Natural killer cell (primary cell): ENCODE measurements around the gene PLIN4. TPM values are rescaled to one million over a fixed set of nuclear protein-coding genes. Genes with fewer than 3 reads are reported as not detected.

Experiments used
- ATAC-seq, 3 donors: fragments of 150-1000 bp in 2 of 3; fragments of 200-7000 bp in 1 of 3; cut with Tn5 transposase; 1 replicate in 1 of 3; 2 replicates in 2 of 3; pipeline ENCODE4 v1.10.0; 2021; ENCODE audit warnings: mild to moderate bottlenecking in 2 of 3, moderate library complexity in 2 of 3
- DNase-seq, 2 donors: peaks; one replicate each; pipeline versions ENCODE4 v3.0.0 to v3.0.0-alpha.2; 2013 to 2021; ENCODE audit warnings: mixed read lengths in 1 of 2
- H3K27ac ChIP-seq: one replicate; pipeline ENCODE4 v1.5.1; 2013; ENCODE audit warnings: mild to moderate bottlenecking, low read length
- H3K27me3 ChIP-seq: one replicate; pipeline ENCODE4 v1.6.1; 2013; ENCODE audit warnings: low read length; ENCODE audit not compliant: control insufficient read depth, insufficient read depth
- H3K36me3 ChIP-seq: one replicate; pipeline ENCODE4 v1.6.1; 2013; ENCODE audit warnings: low read length; ENCODE audit not compliant: control insufficient read depth, insufficient read depth
- H3K4me1 ChIP-seq: one replicate; pipeline ENCODE4 v1.6.1; 2013; ENCODE audit warnings: low read length; ENCODE audit not compliant: control insufficient read depth, insufficient read depth
- H3K4me3 ChIP-seq: one replicate; pipeline ENCODE4 v1.5.1; 2013; ENCODE audit warnings: low read length
- H3K9me3 ChIP-seq: one replicate; pipeline ENCODE4 v1.6.1; 2013; ENCODE audit warnings: low read length; ENCODE audit not compliant: control insufficient read depth, insufficient read depth
- H3K27ac Mint-ChIP-seq, 2 donors: one replicate each; pipeline ENCODE4 v1.8.0; 2022; ENCODE audit warnings: mild to moderate bottlenecking in 2 of 2, mixed read lengths in 2 of 2, moderate library complexity in 1 of 2
- H3K27me3 Mint-ChIP-seq, 2 donors: one replicate each; pipeline ENCODE4 v1.8.0; 2022; ENCODE audit warnings: low read depth in 2 of 2, mixed read lengths in 2 of 2
- H3K36me3 Mint-ChIP-seq: one replicate; pipeline ENCODE4 v1.8.0; 2022; ENCODE audit warnings: mixed read lengths
- H3K4me1 Mint-ChIP-seq, 2 donors: one replicate each; pipeline ENCODE4 v1.8.0; 2022; ENCODE audit warnings: mixed read lengths in 2 of 2
- H3K4me3 Mint-ChIP-seq: one replicate; pipeline ENCODE4 v1.8.0; 2022; ENCODE audit warnings: mild to moderate bottlenecking, moderate library complexity, mixed read lengths
- H3K9me3 Mint-ChIP-seq, 2 donors: one replicate each; pipeline ENCODE4 v1.8.0; 2022; ENCODE audit warnings: mixed read lengths in 2 of 2
- CTCF ChIP-seq: fragments of 200-600 bp; IDR thresholded peaks from one replicate; pipeline ENCODE4 v1.8.0; 2022; ENCODE audit warnings: antibody characterized with exemption
- WGBS: methylation state at CpG from one replicate; pipeline ENCODE4 v1.1.7; 2013; ENCODE audit warnings: missing lambda C conversion rate; ENCODE audit not compliant: insufficient coverage; 5-methylcytosine and 5-hydroxymethylcytosine counted together
- intact Hi-C: fragments of 100-400 bp; cut with micrococcal nuclease; formaldehyde crosslinking; loops from one replicate; pipeline ENCODE4 v1.14.2; 2022
- total RNA-seq, 4 donors: library from RNA; stranded (reverse); fragments of 120-200 nt in 1 of 4; gene quantifications; one replicate each; pipeline versions ENCODE4 v1.2.3 to v1.2.4, GENCODE V29; 2013 to 2022

PLIN4 gene
- total RNA-seq, 3 donors from 2014 or later (not counting 1 experiment from before 2014, with no cell fraction given), result 0.33 TPM; not detected in 2

- WGBS, result 90% methylated on average over 17 of the region's 17 CpGs
- H3K9me3 Mint-ChIP-seq, result no peaks in the 10 kb centered on the region
- no peak for TF ChIP-seq CTCF
- H3K27ac ChIP-seq, result no peak overlapping the region
- H3K4me1 Mint-ChIP-seq, result no peaks in the 10 kb centered on the region
- H3K27me3 Mint-ChIP-seq, result no peaks in the 10 kb centered on the region
- H3K4me3 Mint-ChIP-seq, result no peak overlapping the region
- no peaks in the 10 kb centered on the region for H3K9me3 ChIP-seq
- no peaks in the 10 kb centered on the region for H3K36me3 ChIP-seq
- no peak for ATAC-seq
- no peak overlapping the region for H3K4me3 ChIP-seq
- intact Hi-C loops, result no loop called here
- no peaks in the 10 kb centered on the region for H3K27me3 ChIP-seq
- no peak for DNase-seq
- H3K4me1 ChIP-seq, result no peaks in the 10 kb centered on the region
- no peak overlapping the region for H3K27ac Mint-ChIP-seq
- H3K36me3 Mint-ChIP-seq, result no peaks in the 10 kb centered on the region
Observed at GRCh38 chr19:4512070-4512469, 6.2 kb downstream of the PLIN4 start.

GRCh38 chr19:4511300-4512054 lies 6.8 kb downstream of the PLIN4 start:
- no peaks in the 10 kb centered on the region for H3K27me3 Mint-ChIP-seq
- Histone ChIP-seq H3K4me1 (no peaks in the 10 kb centered on the region), H3K36me3 (no peaks in the 10 kb centered on the region), H3K4me3 (no peak overlapping the region), H3K27me3 (no peaks in the 10 kb centered on the region), H3K9me3 (no peaks in the 10 kb centered on the region), H3K27ac (no peak overlapping the region)
- no peak overlapping the region for H3K27ac Mint-ChIP-seq
- no peak overlapping the region for H3K4me3 Mint-ChIP-seq
- no peak for ATAC-seq
- 85% methylated on average over 27 of the region's 27 CpGs for WGBS
- intact Hi-C loops, result no loop called here
- TF ChIP-seq CTCF, result no peak
- H3K9me3 Mint-ChIP-seq, result no peaks in the 10 kb centered on the region
- no peaks in the 10 kb centered on the region for H3K36me3 Mint-ChIP-seq
- DNase-seq, result no peak
- peaks cover 2 to 3% of the 10 kb centered on the region in 2 donors for H3K4me1 Mint-ChIP-seq

GRCh38 chr19:4510435-4511255 lies 7.6 kb downstream of the PLIN4 start:
- Mint-ChIP-seq H3K27ac (no peak overlapping the region), H3K9me3 (no peaks in the 10 kb centered on the region), H3K36me3 (no peaks in the 10 kb centered on the region), H3K4me1 (peaks cover 6 to 10% of the 10 kb centered on the region in 2 donors), H3K4me3 (no peak overlapping the region), H3K27me3 (no peaks in the 10 kb centered on the region)
- Histone ChIP-seq H3K36me3 (no peaks in the 10 kb centered on the region), H3K9me3 (no peaks in the 10 kb centered on the region), H3K4me3 (no peak overlapping the region), H3K27ac (no peak overlapping the region), H3K4me1 (no peaks in the 10 kb centered on the region), H3K27me3 (no peaks in the 10 kb centered on the region)
- 84% methylated on average over 37 of the region's 37 CpGs for WGBS
- no peak for DNase-seq
- TF ChIP-seq CTCF, result no peak
- intact Hi-C loops, result no loop called here
- peak in 1 of 3 donors; percentile 18 for ATAC-seq
